ENCODE results near the gene AFP.

AFP gene

DNA sequence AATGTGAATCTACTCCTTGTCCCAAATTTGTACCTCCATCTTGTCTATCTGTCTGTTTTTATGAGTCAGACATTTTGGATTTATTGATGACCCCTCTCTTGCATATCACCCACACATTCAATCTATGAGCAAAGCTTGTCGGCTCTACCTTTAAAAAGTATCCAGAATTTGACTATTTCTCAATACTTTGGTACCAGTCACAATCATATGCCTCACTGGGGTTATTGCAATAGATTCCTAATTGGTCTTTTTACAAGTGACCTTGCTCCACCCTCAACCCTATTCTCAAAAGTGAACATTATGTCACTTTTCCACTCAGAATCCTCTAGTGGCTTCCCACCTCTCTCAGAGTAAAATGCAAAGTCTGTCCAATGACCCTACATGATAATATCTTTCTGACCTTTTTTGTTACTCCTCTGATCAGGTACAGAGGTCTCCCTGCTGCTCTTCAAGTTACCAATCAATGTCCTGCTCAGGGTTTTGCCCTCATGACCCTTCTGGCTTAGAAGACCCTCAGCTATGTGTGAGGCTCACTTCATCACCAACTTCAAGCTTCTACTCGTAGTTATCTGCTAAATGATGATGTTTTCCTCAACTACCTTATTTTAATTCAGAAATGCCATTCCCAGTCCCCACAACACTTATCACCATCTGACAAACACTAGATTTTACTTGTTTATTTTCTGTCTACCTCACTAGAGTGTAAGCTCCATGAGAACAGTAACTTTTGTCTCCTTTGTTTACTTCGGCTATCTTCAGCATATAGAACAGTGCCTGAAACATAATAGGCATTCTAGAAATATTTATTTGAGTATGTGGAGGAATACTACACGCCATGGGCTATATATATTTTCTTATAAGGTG is 22.4 kb downstream of the AFP start:
- DNase-seq (ENCODE audit: low spot score) = no peak

DNA sequence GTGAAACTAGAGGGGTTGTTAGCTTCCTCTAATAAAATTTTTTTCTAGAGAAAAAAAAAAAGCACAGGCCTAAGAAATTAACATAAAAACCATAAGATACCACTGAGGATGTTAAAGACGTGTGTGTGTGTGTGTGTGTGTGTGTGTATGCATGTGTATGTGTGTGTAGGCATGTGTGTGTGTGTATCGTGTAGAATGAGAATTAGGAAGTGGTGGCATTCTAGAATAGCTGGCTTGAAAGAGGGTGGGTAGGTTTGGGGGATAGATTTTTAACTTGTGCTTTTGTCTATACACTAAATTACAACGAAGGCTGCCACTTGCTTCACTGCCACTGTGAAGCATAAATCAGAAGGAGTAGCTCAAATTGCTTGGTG is 23.0 kb downstream of the AFP start:
- no peak for DNase-seq (ENCODE audit: low spot score)

DNA sequence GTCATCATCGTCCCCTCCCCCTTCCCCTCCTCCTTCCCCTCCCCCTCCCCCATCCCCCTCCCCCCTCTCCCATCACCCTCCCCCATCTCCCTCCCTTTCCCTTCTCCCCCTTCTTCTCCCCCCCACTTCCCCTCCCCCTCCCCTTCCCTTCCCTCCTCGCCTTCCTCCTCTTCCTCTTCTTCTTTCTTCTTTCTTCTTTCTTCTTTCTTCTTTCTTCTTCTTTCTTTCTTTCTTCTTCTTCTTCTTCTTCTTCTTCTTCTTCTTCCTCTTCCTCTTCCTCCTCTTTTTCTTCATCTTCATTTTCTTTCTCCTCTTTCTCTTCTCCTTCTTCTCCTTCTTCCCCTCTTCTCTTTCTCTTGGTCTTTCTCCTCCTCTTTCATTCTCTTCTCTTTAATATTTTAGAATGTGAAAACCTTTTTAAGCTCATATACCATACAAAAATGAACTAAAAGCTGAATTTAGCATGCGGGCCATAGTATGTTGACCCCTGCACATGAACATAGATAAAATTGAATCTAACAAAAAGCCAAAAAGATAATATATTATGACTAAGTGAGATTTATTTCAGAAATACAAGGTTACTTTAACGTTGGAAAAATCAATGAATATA is 25.0 kb downstream of the AFP start:
- no peak for DNase-seq (ENCODE audit: low spot score)

DNA sequence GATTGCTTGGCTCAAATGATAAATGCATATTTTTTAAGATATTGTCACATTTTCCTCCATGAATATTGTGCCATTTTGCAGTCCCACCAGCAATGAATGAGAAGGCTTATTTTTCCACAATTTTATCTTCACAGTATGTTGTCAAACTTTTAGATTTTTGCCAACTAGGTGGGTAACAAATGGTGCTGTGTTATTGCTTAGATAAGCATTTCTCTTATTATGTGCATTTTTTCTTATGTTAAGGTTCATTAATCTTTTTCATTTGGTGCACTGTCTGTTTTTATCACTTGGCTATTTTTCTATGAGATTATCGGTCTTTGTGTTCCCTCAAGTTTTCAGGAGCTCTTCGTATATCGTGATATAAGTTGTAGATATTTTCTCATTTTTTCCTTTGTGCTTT is 32.1 kb downstream of the AFP start:
- no peak for DNase-seq (ENCODE audit: low spot score)

DNA sequence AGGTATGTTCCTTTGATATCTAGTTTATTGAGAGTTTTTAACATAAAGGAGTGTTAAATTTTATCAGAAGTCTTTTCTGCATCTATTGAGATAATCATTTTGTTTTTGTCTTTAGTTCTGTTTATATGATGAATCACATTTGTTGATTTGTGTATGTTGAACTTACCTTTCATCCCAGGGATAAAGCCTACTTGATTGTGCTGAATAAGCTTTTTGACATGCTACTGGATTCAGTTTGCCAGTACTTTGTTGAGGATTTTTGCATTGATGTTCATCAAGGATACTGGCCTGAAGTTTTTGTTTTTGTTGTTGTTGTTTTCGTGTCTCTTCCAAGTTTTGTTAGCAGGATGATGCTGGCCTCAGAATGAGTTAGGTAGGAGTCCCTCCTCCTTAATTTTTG is 34.7 kb downstream of the AFP start:
- no peak for DNase-seq (ENCODE audit: low spot score)

DNA sequence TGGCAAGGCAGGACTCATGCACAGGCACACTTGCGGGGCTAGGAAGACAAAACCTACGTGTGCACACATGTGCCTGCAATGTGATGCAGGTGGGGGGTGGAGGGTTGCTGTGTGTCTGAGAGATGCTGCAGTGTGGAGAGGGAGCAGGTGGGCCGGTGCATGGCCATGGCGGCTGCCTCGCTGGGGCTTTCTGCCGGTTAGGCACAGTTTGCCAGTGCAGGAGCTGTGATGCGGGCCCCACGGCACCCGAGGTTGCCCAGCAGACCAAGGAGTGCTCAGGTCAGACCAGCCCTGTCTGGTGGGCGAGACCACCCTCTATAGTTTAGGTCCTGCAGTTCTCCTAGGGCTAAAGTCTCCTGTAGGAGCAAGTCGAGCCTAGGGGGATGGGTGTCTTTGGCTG is 41.2 kb downstream of the AFP start:
- no peak for DNase-seq (ENCODE audit: low spot score)

DNA sequence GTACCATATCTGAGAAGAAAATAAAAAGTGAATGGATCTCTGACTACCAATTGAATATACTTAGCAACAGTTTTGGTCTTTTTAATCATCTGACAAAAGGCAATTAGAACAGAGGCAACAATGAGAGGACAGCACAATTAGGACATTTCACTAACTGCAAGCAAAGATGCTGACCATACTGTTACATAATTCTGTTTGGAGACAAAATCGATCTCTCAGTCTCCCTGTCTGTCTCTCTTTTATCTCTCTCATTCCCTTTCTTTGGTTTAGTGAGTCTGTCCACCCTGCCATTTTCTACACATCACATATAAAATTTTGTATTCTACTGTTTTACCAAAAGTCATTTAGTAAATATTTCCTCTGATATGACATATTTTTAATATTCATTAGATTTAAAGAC is 43.3 kb downstream of the AFP start:
- no peak for DNase-seq (ENCODE audit: low spot score)

DNA sequence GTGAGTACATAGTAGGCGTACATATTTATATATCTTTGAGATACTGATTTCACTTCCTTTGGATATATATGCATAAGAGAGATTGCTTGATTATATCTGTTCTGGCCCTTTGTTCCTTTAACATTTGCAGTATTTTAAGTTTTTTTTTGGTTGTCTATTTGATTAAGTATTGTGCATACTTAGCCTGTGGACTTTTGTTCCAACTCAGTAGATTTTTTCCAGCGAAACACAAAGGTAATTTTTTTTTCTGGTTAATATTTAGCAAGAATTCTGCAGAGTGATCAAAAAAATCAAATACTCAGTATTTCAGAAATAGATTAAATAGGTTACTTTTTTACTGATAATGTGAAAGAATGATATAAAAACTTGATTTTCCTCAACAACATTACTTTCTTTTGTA is 45.3 kb downstream of the AFP start, which contains the start of gene AFM:
Gene AFM (plus strand): TSS at position 388 of the 400 bp plus-strand sequence. CDS start 31 bp downstream, outside the sequence.
- DNase-seq (ENCODE audit: low spot score) = no peak

DNA sequence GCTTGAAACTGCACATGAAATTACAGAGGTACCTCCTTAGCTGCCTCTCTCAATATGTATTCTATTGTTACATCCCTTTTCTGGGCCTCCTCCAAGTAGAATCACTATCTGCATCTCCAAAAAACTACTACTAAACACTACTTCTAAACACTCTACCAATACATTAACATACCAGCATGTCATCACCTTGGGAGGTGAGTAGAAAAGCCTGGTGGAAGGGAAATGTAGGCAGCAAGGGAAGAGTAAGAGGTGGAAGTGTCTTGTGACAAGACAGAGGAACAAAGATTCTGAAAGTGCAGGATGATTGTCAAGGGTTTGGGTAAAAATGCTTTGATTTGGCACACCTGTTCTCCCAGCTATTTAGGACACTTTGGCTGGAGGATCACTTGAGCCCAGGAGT is 49.1 kb downstream of the AFP start:
- DNase-seq (ENCODE audit: low spot score) = no peak

DNA sequence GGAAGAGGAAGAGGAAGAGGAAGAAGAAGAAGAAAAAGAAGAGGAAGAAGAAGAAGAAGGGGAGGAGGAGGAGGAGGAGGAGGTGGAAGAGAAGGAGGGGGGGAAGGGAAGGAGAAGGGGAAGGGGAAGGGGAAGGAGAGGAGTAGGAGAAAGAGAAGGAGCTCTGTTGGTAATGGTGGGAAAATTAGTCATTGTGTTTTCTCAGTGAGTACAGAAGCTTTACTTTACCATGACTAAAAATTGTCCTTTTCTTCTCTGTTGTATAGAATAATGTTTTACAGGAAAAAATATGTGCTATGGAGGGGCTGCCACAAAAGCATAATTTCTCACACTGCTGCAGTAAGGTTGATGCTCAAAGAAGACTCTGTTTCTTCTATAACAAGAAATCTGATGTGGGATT is 49.6 kb downstream of the AFP start:
- no peak for DNase-seq (ENCODE audit: low spot score)

DNA sequence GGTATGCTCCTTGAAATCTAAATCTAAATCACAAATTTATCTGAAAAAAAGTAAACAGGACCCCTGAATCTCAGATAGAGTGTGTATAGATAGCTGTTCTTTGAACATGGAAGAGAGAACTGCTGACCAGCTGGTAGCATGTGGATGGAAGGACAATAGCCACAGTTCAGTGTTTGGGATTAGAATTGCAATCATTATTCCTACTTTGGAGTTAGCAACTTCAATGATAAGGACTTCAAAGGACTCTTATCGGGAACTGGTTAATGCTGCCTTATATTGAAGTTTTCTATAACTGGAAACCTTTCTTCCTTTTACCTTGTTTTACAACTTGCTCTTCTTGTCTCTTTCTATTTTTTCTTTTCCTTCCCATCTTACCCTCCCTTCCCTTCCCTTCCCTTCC is 50.5 kb downstream of the AFP start:
- peak; percentile 48 for DNase-seq (ENCODE audit: low spot score)

DNA sequence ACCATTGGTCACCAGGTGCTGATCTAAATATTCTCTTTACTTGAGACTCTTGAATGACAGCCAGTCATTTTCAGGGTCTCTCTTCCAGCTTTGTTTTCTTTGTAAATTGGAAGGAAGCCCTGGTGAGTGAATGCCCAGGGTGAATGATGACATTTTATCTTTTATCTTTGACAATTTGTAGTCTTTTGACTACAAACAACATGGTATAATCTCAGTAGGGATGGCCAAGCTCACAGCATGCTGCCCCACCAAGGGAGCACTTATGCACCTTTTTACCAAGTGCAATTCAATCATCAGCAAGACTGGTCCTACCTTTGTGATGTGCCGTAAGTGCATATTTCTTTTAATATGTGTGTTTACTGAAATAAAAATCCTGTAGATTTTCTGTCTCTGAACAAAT is 51.2 kb downstream of the AFP start:
- no peak for DNase-seq (ENCODE audit: low spot score)

DNA sequence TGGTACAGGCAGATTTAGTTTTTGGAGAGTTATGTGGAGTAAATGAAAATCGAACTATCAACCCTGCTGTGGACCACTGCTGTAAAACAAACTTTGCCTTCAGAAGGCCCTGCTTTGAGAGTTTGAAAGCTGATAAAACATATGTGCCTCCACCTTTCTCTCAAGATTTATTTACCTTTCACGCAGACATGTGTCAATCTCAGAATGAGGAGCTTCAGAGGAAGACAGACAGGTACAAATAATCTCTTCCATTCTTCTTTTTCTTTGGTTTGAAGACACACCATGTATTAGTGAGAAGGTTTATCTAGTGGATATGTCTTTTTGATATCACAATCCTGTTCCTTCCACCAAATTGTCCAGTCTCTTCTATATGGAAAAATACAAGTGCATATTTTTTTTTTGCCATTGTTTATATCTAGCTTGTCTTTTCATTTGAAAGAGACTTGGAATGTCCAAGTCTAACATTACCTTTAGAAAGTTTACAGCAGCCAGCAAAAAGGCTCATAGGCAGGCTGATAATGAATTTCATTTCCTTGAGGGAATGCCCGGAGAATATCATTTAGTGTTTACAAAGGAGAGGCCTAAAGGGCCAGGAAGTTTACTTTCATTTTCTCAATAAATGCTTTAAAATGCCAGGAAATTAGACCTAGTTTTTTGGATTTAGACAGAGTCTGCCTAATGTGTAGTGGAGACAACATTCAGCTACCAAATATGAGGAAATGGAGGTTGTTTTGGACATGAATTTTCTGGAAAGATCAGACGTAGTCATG is 64.2 kb downstream of the AFP start:
- DNase-seq (ENCODE audit: low spot score) = no peak

DNA sequence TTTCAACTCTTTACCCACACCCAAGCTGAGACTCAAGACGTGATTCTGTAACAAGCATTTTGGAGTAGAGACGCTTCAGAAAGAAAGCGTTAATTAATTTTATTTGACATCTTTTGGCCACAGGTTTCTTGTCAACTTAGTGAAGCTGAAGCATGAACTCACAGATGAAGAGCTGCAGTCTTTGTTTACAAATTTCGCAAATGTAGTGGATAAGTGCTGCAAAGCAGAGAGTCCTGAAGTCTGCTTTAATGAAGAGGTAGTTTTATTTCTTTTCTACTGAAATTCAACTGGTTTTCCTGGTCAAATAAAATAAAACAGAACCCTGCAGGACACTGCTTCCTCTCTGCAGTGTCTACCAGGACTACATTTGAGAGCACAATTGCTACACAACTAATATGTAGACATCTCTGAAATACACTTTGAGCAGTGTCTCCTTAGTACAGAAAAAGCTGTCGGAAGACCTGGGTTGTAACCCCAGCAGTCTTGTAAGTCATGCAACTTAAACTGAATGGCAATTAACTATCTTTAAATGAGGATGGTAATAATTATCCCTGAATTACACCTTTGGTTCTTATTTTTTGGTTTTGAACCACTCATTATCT is 65.7 kb downstream of the AFP start:
- DNase-seq (ENCODE audit: low spot score) = no peak

DNA sequence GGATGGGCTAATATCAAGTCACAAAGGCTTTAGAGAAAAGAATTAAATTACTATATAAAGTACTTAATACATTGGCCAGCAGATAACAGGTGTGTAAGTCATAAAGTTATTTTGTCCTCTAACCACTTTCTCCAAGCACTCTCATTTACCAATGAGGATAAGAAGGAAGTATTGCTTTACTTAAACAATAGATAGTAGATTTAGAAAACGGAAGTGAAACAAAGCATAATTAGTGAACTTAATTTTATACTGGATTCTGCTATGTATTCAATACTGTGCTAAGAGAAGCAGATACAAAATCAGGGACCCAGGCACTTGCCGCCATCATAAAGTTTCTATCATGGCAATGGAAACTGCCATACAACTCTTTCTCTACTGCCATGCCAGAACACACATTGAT is 69.5 kb downstream of the AFP start:
- no peak for DNase-seq (ENCODE audit: low spot score)

All from SK-N-DZ (cell line).